HepG2 (cell line): ENCODE data around the gene DLL3. TPM values are rescaled to one million over a fixed set of nuclear protein-coding genes. Genes with fewer than 3 reads are reported as not detected.

Source experiments
- CENPT ChIP-seq: sonication (generic); formaldehyde crosslinking; IDR thresholded peaks from 2 replicates; pipeline ENCODE4 v1.8.0; 2022; ENCODE audit warnings: low read depth, mild to moderate bottlenecking, moderate library complexity, missing genetic modification reagents
- CENPX ChIP-seq: sonication (generic); formaldehyde crosslinking; IDR thresholded peaks from 2 replicates; pipeline ENCODE4 v1.9.0; 2021; ENCODE audit warnings: mild to moderate bottlenecking, missing genetic modification reagents, moderate library complexity
- GATA4 ChIP-seq: sonication (generic); IDR thresholded peaks from 2 replicates; pipeline ENCODE4 v1.6.1; 2016; ENCODE audit warnings: antibody characterized with exemption, low read depth, borderline replicate concordance
- HIC2 ChIP-seq: sonication (generic); formaldehyde crosslinking; IDR thresholded peaks from 2 replicates; pipeline ENCODE4 v1.9.0; 2022; ENCODE audit warnings: low read depth, missing genetic modification reagents
- HMG20B ChIP-seq: conservative IDR thresholded peaks from 2 replicates; pipeline ENCODE4 v1.6.1; 2016; ENCODE audit warnings: missing genetic modification reagents, missing compliant biosample characterization
- HNRNPUL1 ChIP-seq: fragments of 200-400 bp; formaldehyde crosslinking; IDR thresholded peaks from 2 replicates; pipeline ENCODE4 v1.6.1; 2017; ENCODE audit warnings: low read depth, mild to moderate bottlenecking, low read length, moderate library complexity
- KLF12 ChIP-seq: sonication (generic); formaldehyde crosslinking; IDR thresholded peaks from 2 replicates; pipeline ENCODE4 v1.4.0; 2020; ENCODE audit warnings: missing genetic modification reagents, borderline replicate concordance
- MYC ChIP-seq: sonication (generic); formaldehyde crosslinking; IDR thresholded peaks from 2 replicates; pipeline ENCODE4 v1.9.0; 2021; ENCODE audit warnings: missing genetic modification reagents, borderline replicate concordance
- NR3C1 ChIP-seq: sonication (generic); formaldehyde crosslinking; IDR thresholded peaks from 2 replicates; pipeline ENCODE4 v1.4.0; 2020; ENCODE audit warnings: missing genetic modification reagents
- PAWR ChIP-seq: sonication (generic); formaldehyde crosslinking; IDR thresholded peaks from 2 replicates; pipeline ENCODE4 v1.4.0; 2020; ENCODE audit warnings: missing genetic modification reagents, mild to moderate bottlenecking, borderline replicate concordance
- RFX3 ChIP-seq: IDR thresholded peaks from 2 replicates; pipeline ENCODE4 v1.6.1; 2016; ENCODE audit warnings: missing biosample characterization, missing genetic modification reagents
- SETDB1 ChIP-seq: sonication (generic); formaldehyde crosslinking; IDR thresholded peaks from 2 replicates; pipeline ENCODE4 v1.5.1; 2020; ENCODE audit warnings: missing genetic modification reagents, mild to moderate bottlenecking, borderline replicate concordance
- TAF1 ChIP-seq: sonication (generic); formaldehyde crosslinking; IDR thresholded peaks from 2 replicates; pipeline ENCODE4 v1.4.0; 2020; ENCODE audit warnings: missing genetic modification reagents
- ZFP62 ChIP-seq: sonication (generic); formaldehyde crosslinking; IDR thresholded peaks from 2 replicates; pipeline ENCODE4 v1.4.0; 2020; ENCODE audit warnings: missing genetic modification reagents
- ZMYM4 ChIP-seq: sonication (generic); formaldehyde crosslinking; IDR thresholded peaks from 2 replicates; pipeline ENCODE4 v1.8.1; 2023; ENCODE audit warnings: mild to moderate bottlenecking, missing genetic modification reagents
- ZNF24 ChIP-seq: fragments of 450-650 bp; IDR thresholded peaks from 2 replicates; pipeline ENCODE4 v1.6.1; 2017; ENCODE audit warnings: antibody characterized with exemption, mild to moderate bottlenecking
- ZNF264 ChIP-seq: sonication (generic); formaldehyde crosslinking; IDR thresholded peaks from 2 replicates; pipeline ENCODE4 v1.4.0; 2020; ENCODE audit warnings: missing genetic modification reagents
- ZNF510 ChIP-seq: sonication (generic); formaldehyde crosslinking; IDR thresholded peaks from 2 replicates; pipeline ENCODE4 v1.4.0; 2020; ENCODE audit warnings: low read depth, mild to moderate bottlenecking, missing genetic modification reagents
- ZNF709 ChIP-seq: sonication (generic); formaldehyde crosslinking; IDR thresholded peaks from 2 replicates; pipeline ENCODE4 v1.5.0; 2020; ENCODE audit warnings: mild to moderate bottlenecking, missing genetic modification reagents
- ZNF740 ChIP-seq: sonication (generic); formaldehyde crosslinking; IDR thresholded peaks from 2 replicates; pipeline ENCODE4 v1.4.0; 2020; ENCODE audit warnings: missing genetic modification reagents
- ZNF816 ChIP-seq: sonication (generic); formaldehyde crosslinking; IDR thresholded peaks from 2 replicates; pipeline ENCODE4 v1.8.0; 2022; ENCODE audit warnings: missing genetic modification reagents, mild to moderate bottlenecking, borderline replicate concordance
- ZNF850 ChIP-seq: sonication (generic); formaldehyde crosslinking; conservative IDR thresholded peaks from 2 replicates; pipeline ENCODE4 v1.9.0; 2021; ENCODE audit warnings: mild to moderate bottlenecking, missing genetic modification reagents
- polyA plus RNA-seq, 8 experiments: library from polyadenylated mRNA; depleted of rRNA in 3 of 8; stranded (reverse) in 7 of 8; unstranded in 1 of 8; fragments of >200 nt; fragmentation: Illumina TruSeq in 4 of 8; extraction: Trizol in 4 of 8; gene quantifications; 2 replicates each; pipeline versions ENCODE4 v1.2.1 to v1.2.3, GENCODE V29; 2011 to 2016; ENCODE audit warnings: low read depth in 4 of 8, missing spikeins in 1 of 8, mixed read lengths in 1 of 8; ENCODE audit not compliant: insufficient read depth in 1 of 8
- total RNA-seq, 5 experiments: library from RNA; depleted of rRNA; stranded (reverse); fragments of >200 nt; fragmentation: Illumina TruSeq; extraction: Trizol; gene quantifications; 2 replicates each; pipeline ENCODE4 v1.2.3, GENCODE V29; 2016; ENCODE audit warnings: low read depth in 1 of 5
- TF ChIP-seq, protein P1 (sequence below): sonication (generic); formaldehyde crosslinking; IDR thresholded peaks from 2 replicates; pipeline ENCODE4 v1.5.1; 2020; ENCODE audit warnings: missing genetic modification reagents, mild to moderate bottlenecking, borderline replicate concordance
- TF ChIP-seq, protein P2 (sequence below): sonication (generic); formaldehyde crosslinking; IDR thresholded peaks from 2 replicates; pipeline ENCODE4 v1.8.0; 2022; ENCODE audit warnings: mild to moderate bottlenecking, missing genetic modification reagents, borderline replicate concordance
- TF ChIP-seq, protein P3 (sequence below): sonication (generic); formaldehyde crosslinking; IDR thresholded peaks from 2 replicates; pipeline ENCODE4 v1.4.0; 2020; ENCODE audit warnings: mild to moderate bottlenecking, missing genetic modification reagents

DLL3 gene
- total and polyA plus RNA-seq, 2 of the 13 experiments (the other 11 are each of a cell fraction or from before 2014, with no cell fraction given), result 0.35 to 0.55 TPM

- TF ChIP-seq, protein P1, sequence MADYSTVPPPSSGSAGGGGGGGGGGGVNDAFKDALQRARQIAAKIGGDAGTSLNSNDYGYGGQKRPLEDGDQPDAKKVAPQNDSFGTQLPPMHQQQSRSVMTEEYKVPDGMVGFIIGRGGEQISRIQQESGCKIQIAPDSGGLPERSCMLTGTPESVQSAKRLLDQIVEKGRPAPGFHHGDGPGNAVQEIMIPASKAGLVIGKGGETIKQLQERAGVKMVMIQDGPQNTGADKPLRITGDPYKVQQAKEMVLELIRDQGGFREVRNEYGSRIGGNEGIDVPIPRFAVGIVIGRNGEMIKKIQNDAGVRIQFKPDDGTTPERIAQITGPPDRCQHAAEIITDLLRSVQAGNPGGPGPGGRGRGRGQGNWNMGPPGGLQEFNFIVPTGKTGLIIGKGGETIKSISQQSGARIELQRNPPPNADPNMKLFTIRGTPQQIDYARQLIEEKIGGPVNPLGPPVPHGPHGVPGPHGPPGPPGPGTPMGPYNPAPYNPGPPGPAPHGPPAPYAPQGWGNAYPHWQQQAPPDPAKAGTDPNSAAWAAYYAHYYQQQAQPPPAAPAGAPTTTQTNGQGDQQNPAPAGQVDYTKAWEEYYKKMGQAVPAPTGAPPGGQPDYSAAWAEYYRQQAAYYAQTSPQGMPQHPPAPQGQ, result no peak
- no peak for TF ChIP-seq CENPX (CRISPR knock-in tag)
- TF ChIP-seq ZNF816 (CRISPR knock-in tag), result no peak; the same call in 1 of the 2 replicates
- TF ChIP-seq HMG20B (CRISPR knock-in tag), result no peak
- TF ChIP-seq CENPT, result peak; percentile 97
- no peak for TF ChIP-seq TAF1 (CRISPR knock-in tag)
- TF ChIP-seq ZNF24, result no peak
- TF ChIP-seq, protein P2, sequence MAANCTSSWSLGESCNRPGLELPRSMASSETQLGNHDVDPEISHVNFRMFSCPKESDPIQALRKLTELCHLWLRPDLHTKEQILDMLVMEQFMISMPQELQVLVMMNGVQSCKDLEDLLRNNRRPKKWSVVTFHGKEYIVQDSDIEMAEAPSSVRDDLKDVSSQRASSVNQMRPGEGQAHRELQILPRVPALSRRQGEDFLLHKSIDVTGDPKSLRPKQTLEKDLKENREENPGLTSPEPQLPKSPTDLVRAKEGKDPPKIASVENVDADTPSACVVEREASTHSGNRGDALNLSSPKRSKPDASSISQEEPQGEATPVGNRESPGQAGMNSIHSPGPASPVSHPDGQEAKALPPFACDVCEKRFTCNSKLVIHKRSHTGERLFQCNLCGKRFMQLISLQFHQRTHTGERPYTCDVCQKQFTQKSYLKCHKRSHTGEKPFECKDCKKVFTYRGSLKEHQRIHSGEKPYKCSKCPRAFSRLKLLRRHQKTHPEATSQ (CRISPR knock-in tag), result peak; percentile 78
- TF ChIP-seq NR3C1, result peak; percentile 58; the same call in 1 of the 2 replicates
- TF ChIP-seq ZNF510 (CRISPR knock-in tag), result no peak
- TF ChIP-seq GATA4, result no peak
- TF ChIP-seq ZNF709 (CRISPR knock-in tag), result peak; percentile 84; the same call in 1 of the 2 replicates
- TF ChIP-seq HNRNPUL1, result no peak
- no peak for TF ChIP-seq SETDB1
- TF ChIP-seq PAWR (CRISPR knock-in tag), result no peak
- peak; percentile 97 for TF ChIP-seq KLF12 (CRISPR knock-in tag)
- no peak for TF ChIP-seq RFX3 (CRISPR knock-in tag)
- no peak for TF ChIP-seq ZFP62 (CRISPR knock-in tag)
- peak; percentile 81 for TF ChIP-seq MYC
- 0 out of 2 replicates have a peak, but pooled peaks have one; percentile 42 for TF ChIP-seq ZNF264 (CRISPR knock-in tag)
- TF ChIP-seq HIC2 (CRISPR knock-in tag), result peak; percentile 27; the same call in 1 of the 2 replicates
- TF ChIP-seq ZMYM4, result peak; percentile 67
- TF ChIP-seq ZNF850 (CRISPR knock-in tag), result no peak
- TF ChIP-seq, protein P3, sequence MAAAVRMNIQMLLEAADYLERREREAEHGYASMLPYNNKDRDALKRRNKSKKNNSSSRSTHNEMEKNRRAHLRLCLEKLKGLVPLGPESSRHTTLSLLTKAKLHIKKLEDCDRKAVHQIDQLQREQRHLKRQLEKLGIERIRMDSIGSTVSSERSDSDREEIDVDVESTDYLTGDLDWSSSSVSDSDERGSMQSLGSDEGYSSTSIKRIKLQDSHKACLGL (CRISPR knock-in tag), result peak; percentile 93; the same call in 1 of the 2 replicates
- TF ChIP-seq ZNF740 (CRISPR knock-in tag), result peak; percentile 54; the same call in 1 of the 2 replicates
Measured at GRCh38 chr19:39506944-39507714, 8.4 kb downstream of the DLL3 start (continued).
